ENCODE measurements around the gene FUBP1. TPM values are rescaled to one million over a fixed set of nuclear protein-coding genes. Genes with fewer than 3 reads are reported as not detected.
"Not testable (repeated sequence)": the region's sequence is repeated elsewhere in the genome, so short reads cannot be mapped to it uniquely, and the experiment has no call there.

FUBP1 gene
- total RNA-seq: 145 and 151 TPM in 2 replicates
- polyA plus RNA-seq: 64.0 and 73.0 TPM in 2 replicates

- Histone ChIP-seq H4K20me1 (ENCODE audit: insufficient read depth, poor library complexity, severe bottlenecking) (peaks cover 38% of the 10 kb centered on the region), H3K27ac (peak within 1 kb of the TSS; percentile 98), H3K36me3 (replicated peaks; ENCODE audit: insufficient read depth, low read depth) (no peaks in the 10 kb centered on the region), H3K9me2 (replicated peaks; ENCODE audit: insufficient read depth) (no peaks in the 10 kb centered on the region), H2AFZ (peak within 1 kb of the TSS; percentile 60), H3K4me2 (peak within 1 kb of the TSS; percentile 82), H3K9me3 (ENCODE audit: low read depth) (no peaks in the 10 kb centered on the region), H3K4me1 (ENCODE audit: insufficient read depth) (peaks cover 19% of the 10 kb centered on the region), H3K4me3 (peak within 1 kb of the TSS; percentile 65), H3K27me3 (no peaks in the 10 kb centered on the region), H3K79me2 (peaks cover 73% of the 10 kb centered on the region)
- under 1% methylated on average over 57 of the region's 57 CpGs for WGBS (ENCODE audit: low lambda C conversion rate, missing lambda C conversion rate)
- DNase-seq (ENCODE audit: low spot score): peak; percentile 99
- peak; percentile 67 for TF ChIP-seq CTCF (IDR thresholded peaks at IDR 0.05; ENCODE audit: poor library complexity)
- no peak for TF ChIP-seq EZH2phosphoT487 (IDR thresholded peaks at IDR 0.05; ENCODE audit: low read depth, severe bottlenecking, unreplicated experiment)
Measured at GRCh38 chr1:77978969-77979876, at the start of gene FUBP1. Gene FUBP1, minus strand, starts transcription at chr1:77979072. Its CDS starts 68 bp downstream, at chr1:77979004.

- WGBS (ENCODE audit: low lambda C conversion rate, missing lambda C conversion rate): 95% methylated on average over 4 of the region's 4 CpGs
- DNase-seq (ENCODE audit: low spot score): not testable (repeated sequence)
Measured at GRCh38 chr1:78021134-78021533, 42.3 kb upstream of the FUBP1 start.

GRCh38 chr1:78019024-78019423 is 40.2 kb upstream of the FUBP1 start:
- Histone ChIP-seq H3K9me3 (ENCODE audit: low read depth) (no peaks in the 10 kb centered on the region), H3K27ac (no peak overlapping the region), H3K4me3 (no peak overlapping the region), H2AFZ (no peak overlapping the region), H4K20me1 (ENCODE audit: insufficient read depth, poor library complexity, severe bottlenecking) (no peaks in the 10 kb centered on the region), H3K9me2 (replicated peaks; ENCODE audit: insufficient read depth) (no peaks in the 10 kb centered on the region), H3K79me2 (no peaks in the 10 kb centered on the region), H3K4me2 (no peak overlapping the region), H3K36me3 (replicated peaks; ENCODE audit: insufficient read depth, low read depth) (no peaks in the 10 kb centered on the region), H3K4me1 (ENCODE audit: insufficient read depth) (no peaks in the 10 kb centered on the region), H3K27me3 (no peaks in the 10 kb centered on the region)
- WGBS (ENCODE audit: low lambda C conversion rate, missing lambda C conversion rate): 93% methylated on average over 1 of the region's 1 CpG
- no peak for DNase-seq (ENCODE audit: low spot score)
- TF ChIP-seq EZH2phosphoT487 (IDR thresholded peaks at IDR 0.05; ENCODE audit: low read depth, severe bottlenecking, unreplicated experiment) (no peak), EZH2 (IDR thresholded peaks at IDR 0.05; ENCODE audit: borderline replicate concordance) (no peak)

More at GRCh38 chr1:78021134-78021533, 42.3 kb upstream of the FUBP1 start:
- not testable (repeated sequence) for H3K4me2 ChIP-seq; H3K79me2 ChIP-seq; H3K9me2 ChIP-seq (replicated peaks; ENCODE audit: insufficient read depth); H4K20me1 ChIP-seq (ENCODE audit: insufficient read depth, poor library complexity, severe bottlenecking); H2AFZ ChIP-seq; H3K4me3 ChIP-seq; H3K27ac ChIP-seq; H3K9me3 ChIP-seq (ENCODE audit: low read depth); H3K36me3 ChIP-seq (replicated peaks; ENCODE audit: insufficient read depth, low read depth); H3K4me1 ChIP-seq (ENCODE audit: insufficient read depth); H3K27me3 ChIP-seq

- DNase-seq (ENCODE audit: low spot score): no peak
- Histone ChIP-seq H3K9me2 (replicated peaks; ENCODE audit: insufficient read depth) (no peaks in the 10 kb centered on the region), H3K27me3 (no peaks in the 10 kb centered on the region), H3K36me3 (replicated peaks; ENCODE audit: insufficient read depth, low read depth) (no peaks in the 10 kb centered on the region), H3K27ac (no peak overlapping the region), H3K4me3 (no peak overlapping the region), H3K79me2 (peaks cover 11% of the 10 kb centered on the region), H4K20me1 (ENCODE audit: insufficient read depth, poor library complexity, severe bottlenecking) (peaks cover 4% of the 10 kb centered on the region), H2AFZ (no peak overlapping the region), H3K4me1 (ENCODE audit: insufficient read depth) (no peaks in the 10 kb centered on the region), H3K9me3 (ENCODE audit: low read depth) (no peaks in the 10 kb centered on the region), H3K4me2 (no peak overlapping the region)
- no peak for TF ChIP-seq EZH2 (IDR thresholded peaks at IDR 0.05; ENCODE audit: borderline replicate concordance)
- no peak for TF ChIP-seq EZH2phosphoT487 (IDR thresholded peaks at IDR 0.05; ENCODE audit: low read depth, severe bottlenecking, unreplicated experiment)
- TF ChIP-seq CTCF (IDR thresholded peaks at IDR 0.05; ENCODE audit: poor library complexity): no peak
Measured at GRCh38 chr1:78015148-78015547, 36.3 kb upstream of the FUBP1 start.
